SK-N-SH treated with all-trans-retinoic acid at 6 μM for 48 hours (cell line): ENCODE data around the gene FAAP100.
A peak's percentile ranks its signal among the peaks of the same experiment; 100 is the strongest.

Experiments
- BACH2 ChIP-seq: fragments of 250-450 bp; sonication (Bioruptor Pico); IDR thresholded peaks from 2 replicates; pipeline ENCODE4 v1.9.0; 2021; ENCODE audit warnings: mild to moderate bottlenecking, borderline replicate concordance
- CREB5 ChIP-seq: fragments of 250-450 bp; sonication (Bioruptor Pico); IDR thresholded peaks from 2 replicates; pipeline ENCODE4 v1.5.1; 2020; ENCODE audit warnings: low read depth, mild to moderate bottlenecking, moderate library complexity
- CSDC2 ChIP-seq: fragments of 250-450 bp; sonication (Bioruptor Pico); IDR thresholded peaks from 2 replicates; pipeline ENCODE4 v1.5.0; 2020; ENCODE audit warnings: mild to moderate bottlenecking, moderate library complexity
- GLIS3 ChIP-seq: fragments of 250-450 bp; sonication (Bioruptor Pico); IDR thresholded peaks from 2 replicates; pipeline ENCODE4 v1.5.0; 2020; ENCODE audit warnings: mild to moderate bottlenecking, moderate library complexity
- PATZ1 ChIP-seq: fragments of 250-450 bp; sonication (Bioruptor Pico); IDR thresholded peaks from 2 replicates; pipeline ENCODE4 v1.8.0; 2020; ENCODE audit warnings: mild to moderate bottlenecking, moderate library complexity, borderline replicate concordance
- PPARA ChIP-seq: fragments of 250-450 bp; sonication (Bioruptor Pico); IDR thresholded peaks from 2 replicates; pipeline ENCODE4 v1.5.0; 2020; ENCODE audit warnings: mild to moderate bottlenecking, borderline replicate concordance
- RARB ChIP-seq: fragments of 250-450 bp; sonication (Bioruptor Pico); IDR thresholded peaks from 2 replicates; pipeline ENCODE4 v1.8.0; 2021; ENCODE audit warnings: mild to moderate bottlenecking, moderate library complexity
- SNAI2 ChIP-seq: fragments of 250-450 bp; sonication (Bioruptor Pico); IDR thresholded peaks from 2 replicates; pipeline ENCODE4 v1.5.0; 2020; ENCODE audit warnings: mild to moderate bottlenecking, moderate library complexity
- TSHZ2 ChIP-seq: fragments of 250-450 bp; sonication (Bioruptor Pico); IDR thresholded peaks from 2 replicates; pipeline ENCODE4 v1.5.0; 2020; ENCODE audit warnings: mild to moderate bottlenecking, moderate library complexity
- ZC3H10 ChIP-seq: fragments of 250-450 bp; sonication (Bioruptor Pico); IDR thresholded peaks from 2 replicates; pipeline ENCODE4 v1.5.1; 2021; ENCODE audit warnings: mild to moderate bottlenecking, moderate library complexity
- ZFP3 ChIP-seq: fragments of 250-450 bp; sonication (Bioruptor Pico); IDR thresholded peaks from 2 replicates; pipeline ENCODE4 v1.5.0; 2020; ENCODE audit warnings: mild to moderate bottlenecking, moderate library complexity
- ZFP30 ChIP-seq: fragments of 450-650 bp; formaldehyde crosslinking; IDR thresholded peaks from 2 replicates; pipeline ENCODE4 v1.5.0; 2022; ENCODE audit warnings: mild to moderate bottlenecking, moderate library complexity
- ZNF8 ChIP-seq: fragments of 450-650 bp; formaldehyde crosslinking; IDR thresholded peaks from 2 replicates; pipeline ENCODE4 v1.5.0; 2020; ENCODE audit warnings: mild to moderate bottlenecking, moderate library complexity

- no peak for TF ChIP-seq PATZ1 (CRISPR knock-in tag)
- TF ChIP-seq TSHZ2 (CRISPR knock-in tag) = no peak
- no peak for TF ChIP-seq PPARA (CRISPR knock-in tag)
- TF ChIP-seq RARB = no peak
- TF ChIP-seq ZC3H10 (CRISPR knock-in tag) = no peak
- no peak for TF ChIP-seq CREB5 (CRISPR knock-in tag)
- TF ChIP-seq ZFP3 (CRISPR knock-in tag) = no peak
- no peak for TF ChIP-seq GLIS3 (CRISPR knock-in tag)
- no peak for TF ChIP-seq BACH2
- no peak for TF ChIP-seq CSDC2 (CRISPR knock-in tag)
- TF ChIP-seq ZFP30 (CRISPR knock-in tag) = no peak
- TF ChIP-seq ZNF8 (CRISPR knock-in tag) = no peak
- TF ChIP-seq SNAI2 (CRISPR knock-in tag) = peak; percentile 59; the same call in 1 of the 2 replicates
Measured at GRCh38 chr17:81573794-81574642, 21.9 kb upstream of the FAAP100 start.
